SK-N-SH (cell line): ENCODE measurements around the gene VPS52. TPM values are rescaled to one million over a fixed set of nuclear protein-coding genes. Genes with fewer than 3 reads are reported as not detected.

Experiments used
- CTCF ChIA-PET: fragments of 300-600, 350-600 bp; formaldehyde crosslinking; extraction: SDS; loops from one replicate; lab custom pipeline; 2021; lab: Yijun Ruan, JAX
- POLR2A ChIA-PET: fragments of 350-600 bp; sonication (Branson Sonifier 250); formaldehyde crosslinking; extraction: SDS; loops from one replicate; lab custom pipeline; 2020; ENCODE audit warnings: antibody characterized with exemption, inconsistent platforms; lab: Yijun Ruan, JAX
- DNase-seq: peaks from one replicate; pipeline ENCODE4 v3.0.0; 2012
- H2AFZ ChIP-seq: fragments of 200-600 bp; sonication (generic); 2 replicates; pipeline ENCODE4 v1.8.1; 2016; ENCODE audit warnings: antibody characterized with exemption, mild to moderate bottlenecking, low read depth
- H3F3A ChIP-seq: fragments of 200-600 bp; sonication (generic); replicated peaks from 2 replicates; pipeline ENCODE3; 2016; ENCODE audit warnings: antibody characterized with exemption, mild to moderate bottlenecking; ENCODE audit not compliant: insufficient read depth
- H3K27ac ChIP-seq, 2 experiments: fragments of 200-500 bp in 1 of 2; fragments of 200-600 bp in 1 of 2; sonication (Bioruptor generic) in 1 of 2; sonication (generic), shearing (Covaris generic) in 1 of 2; 2 replicates each; pipeline versions ENCODE4 v1.5.1 to v1.6.1; 2014 to 2016; ENCODE audit warnings: low read depth in 2 of 2, inconsistent platforms in 1 of 2, low read length in 1 of 2, mild to moderate bottlenecking in 1 of 2, mixed read lengths in 1 of 2
- H3K27me3 ChIP-seq: fragments of 200-600 bp; sonication (generic), shearing (Covaris generic); 2 replicates; pipeline ENCODE4 v1.6.1; 2016; ENCODE audit warnings: mixed run types; ENCODE audit not compliant: insufficient read depth
- H3K36me3 ChIP-seq, 2 experiments: fragments of 200-500 bp in 1 of 2; fragments of 200-600 bp in 1 of 2; sonication (Bioruptor generic) in 1 of 2; sonication (generic) in 1 of 2; replicated peaks in 1 of 2; 2 replicates each; pipeline versions ENCODE3 to v1.5.1; 2014 to 2016; ENCODE audit warnings: low read length in 1 of 2, mild to moderate bottlenecking in 1 of 2; ENCODE audit not compliant: insufficient read depth in 2 of 2, control insufficient read depth in 1 of 2
- H3K4me1 ChIP-seq, 2 experiments: fragments of 200-500 bp in 1 of 2; fragments of 200-600 bp in 1 of 2; sonication (Bioruptor generic) in 1 of 2; sonication (generic), shearing (Covaris generic) in 1 of 2; 2 replicates each; pipeline versions ENCODE4 v1.5.1 to v1.6.1; 2014 to 2016; ENCODE audit warnings: low read depth in 1 of 2, low read length in 1 of 2, mixed run types in 1 of 2; ENCODE audit not compliant: insufficient read depth in 2 of 2, control insufficient read depth in 1 of 2
- H3K4me2 ChIP-seq: fragments of 200-600 bp; sonication (generic), shearing (Covaris generic); 2 replicates; pipeline ENCODE4 v1.6.1; 2017; ENCODE audit warnings: mixed run types
- H3K4me3 ChIP-seq, 2 experiments: fragments of 200-500 bp in 1 of 2; fragments of 200-600 bp in 1 of 2; sonication (Bioruptor generic) in 1 of 2; sonication (generic), shearing (Covaris generic) in 1 of 2; 2 replicates each; pipeline versions ENCODE4 v1.5.1 to v1.8.1; 2014 to 2016; ENCODE audit warnings: low read depth in 2 of 2, inconsistent platforms in 1 of 2, low read length in 1 of 2, mild to moderate bottlenecking in 1 of 2, mixed read lengths in 1 of 2, moderate library complexity in 1 of 2
- H3K79me2 ChIP-seq: fragments of 200-600 bp; sonication (generic); 2 replicates; pipeline ENCODE4 v1.8.1; 2017; ENCODE audit warnings: mild to moderate bottlenecking; ENCODE audit not compliant: insufficient read depth
- H3K9ac ChIP-seq: fragments of 200-600 bp; sonication (generic); 2 replicates; pipeline ENCODE4 v1.6.1; 2017; ENCODE audit warnings: mixed run types
- H3K9me2 ChIP-seq: fragments of 200-600 bp; sonication (generic); 2 replicates; pipeline ENCODE4 v1.6.1; 2017; ENCODE audit warnings: mixed run types
- H3K9me3 ChIP-seq: fragments of 200-600 bp; sonication (generic); 2 replicates; pipeline ENCODE4 v1.6.1; 2017; ENCODE audit warnings: mixed run types, mild to moderate bottlenecking, moderate library complexity
- H4K20me1 ChIP-seq: fragments of 200-600 bp; sonication (generic); 2 replicates; pipeline ENCODE4 v1.6.1; 2017; ENCODE audit warnings: mild to moderate bottlenecking, mixed run types; ENCODE audit not compliant: insufficient read depth
- CHD2 ChIP-seq: fragments of 150-350 bp; IDR thresholded peaks from 2 replicates; pipeline ENCODE4 v1.6.1; 2018; ENCODE audit warnings: low read length; ENCODE audit not compliant: partially characterized antibody
- ELF1 ChIP-seq: IDR thresholded peaks from 2 replicates; pipeline ENCODE4 v1.4.0; 2012
- EP300 ChIP-seq, 2 experiments: IDR thresholded peaks; 2 replicates each; pipeline versions ENCODE4 v1.4.0 to v1.6.1; 2012; ENCODE audit warnings: borderline replicate concordance in 1 of 2, low read depth in 1 of 2, low read length in 1 of 2
- FOXM1 ChIP-seq: IDR thresholded peaks from 2 replicates; pipeline ENCODE4 v1.4.0; 2012; ENCODE audit warnings: low read depth, mild to moderate bottlenecking
- GABPA ChIP-seq: IDR thresholded peaks from 2 replicates; pipeline ENCODE4 v1.4.0; 2012; ENCODE audit warnings: low read depth, mild to moderate bottlenecking
- JUND ChIP-seq: IDR thresholded peaks from 2 replicates; pipeline ENCODE4 v1.4.0; 2012
- MEF2A ChIP-seq: IDR thresholded peaks from 2 replicates; pipeline ENCODE4 v1.4.0; 2012; ENCODE audit warnings: low read depth, borderline replicate concordance
- MXI1 ChIP-seq: IDR thresholded peaks from 2 replicates; pipeline ENCODE4 v1.6.1; 2012; ENCODE audit warnings: mild to moderate bottlenecking, low read depth, low read length, improper control_type of control experiment
- NRF1 ChIP-seq: IDR thresholded peaks from 2 replicates; pipeline ENCODE4 v1.6.1; 2012; ENCODE audit warnings: low read depth, mild to moderate bottlenecking, low read length
- RCOR1 ChIP-seq: fragments of 150-350 bp; IDR thresholded peaks from 2 replicates; pipeline ENCODE4 v1.6.1; 2017; ENCODE audit warnings: antibody characterized with exemption, low read length
- RFX5 ChIP-seq: IDR thresholded peaks from 2 replicates; pipeline ENCODE4 v1.6.1; 2012; ENCODE audit warnings: mild to moderate bottlenecking, improper control_type of control experiment, low read length
- SIN3A ChIP-seq: IDR thresholded peaks from 2 replicates; pipeline ENCODE4 v1.6.1; 2012; ENCODE audit warnings: low read depth, mild to moderate bottlenecking, low read length, moderate library complexity, borderline replicate concordance
- TCF12 ChIP-seq: IDR thresholded peaks from 2 replicates; pipeline ENCODE4 v1.4.0; 2012
- TEAD4 ChIP-seq: IDR thresholded peaks from 2 replicates; pipeline ENCODE4 v1.4.0; 2012; ENCODE audit warnings: mild to moderate bottlenecking, borderline replicate concordance; ENCODE audit not compliant: insufficient read depth
- YY1 ChIP-seq: IDR thresholded peaks from 2 replicates; pipeline ENCODE4 v1.4.0; 2012; ENCODE audit warnings: low read depth, mild to moderate bottlenecking
- WGBS: methylation state at CpG from one replicate; pipeline ENCODE4 v1.1.6; 2017; ENCODE audit warnings: low lambda C conversion rate; 5-methylcytosine and 5-hydroxymethylcytosine counted together
- polyA plus RNA-seq, 3 experiments: library from polyadenylated mRNA; depleted of rRNA; stranded (reverse); fragments of >200 nt; gene quantifications; 2 replicates each; pipeline ENCODE4 v1.2.3, GENCODE V29; 2012
- TF ChIP-seq, protein P1 (sequence below): fragments of 150-350 bp; IDR thresholded peaks from 2 replicates; pipeline ENCODE4 v1.6.1; 2016; ENCODE audit warnings: mild to moderate bottlenecking, low read depth, low read length
- TF ChIP-seq, protein P2 (sequence below): fragments of 200-600 bp; sonication (generic); IDR thresholded peaks from 2 replicates; pipeline ENCODE4 v1.6.1; 2017; ENCODE audit warnings: antibody characterized with exemption, mild to moderate bottlenecking, moderate library complexity
- TF ChIP-seq, protein P3 (sequence below): IDR thresholded peaks from 2 replicates; pipeline ENCODE4 v1.6.1; 2012; ENCODE audit warnings: mild to moderate bottlenecking, low read depth, low read length, moderate library complexity

VPS52 gene
- polyA plus RNA-seq, 1 of the 3 experiments (the other 2 are of a cell fraction), result 74.0 TPM

DNA sequence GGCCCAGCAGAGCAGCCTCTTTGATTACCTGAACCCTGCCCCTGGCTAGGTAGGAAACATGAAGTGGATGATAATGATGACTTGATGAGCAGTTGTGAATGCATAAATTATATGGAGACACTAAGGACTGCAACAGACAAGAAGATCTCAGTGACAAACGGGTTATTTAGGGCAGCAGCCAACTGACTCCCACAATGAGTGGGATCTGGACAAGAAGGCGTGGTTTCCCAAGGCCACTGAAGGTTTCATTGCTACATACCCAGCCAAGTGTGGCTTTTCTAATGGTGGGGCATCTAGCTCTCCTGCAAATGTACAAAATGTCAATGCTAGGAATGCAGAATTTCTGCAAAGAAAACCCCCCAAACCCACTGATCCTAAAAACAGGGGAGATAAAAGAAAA lies 33.9 kb downstream of the VPS52 start:
- Histone ChIP-seq H3K79me2 (no peaks in the 10 kb centered on the region), H3K9me2 (no peaks in the 10 kb centered on the region), H3F3A (no peaks in the 10 kb centered on the region), H4K20me1 (no peaks in the 10 kb centered on the region), H3K36me3 (no peaks in the 10 kb centered on the region), H3K9me3 (no peaks in the 10 kb centered on the region), H2AFZ (no peak overlapping the region), H3K4me1 (no peaks in the 10 kb centered on the region; a peak in 1 of 4 replicates), H3K4me2 (no peak overlapping the region), H3K27me3 (peaks cover 72% of the 10 kb centered on the region), H3K9ac (no peak overlapping the region), H3K27ac (no peak overlapping the region), H3K4me3 (no peak overlapping the region)
- no peak for TF ChIP-seq RCOR1
- no peak for TF ChIP-seq JUND
- no peak for TF ChIP-seq ELF1
- TF ChIP-seq, protein P1, sequence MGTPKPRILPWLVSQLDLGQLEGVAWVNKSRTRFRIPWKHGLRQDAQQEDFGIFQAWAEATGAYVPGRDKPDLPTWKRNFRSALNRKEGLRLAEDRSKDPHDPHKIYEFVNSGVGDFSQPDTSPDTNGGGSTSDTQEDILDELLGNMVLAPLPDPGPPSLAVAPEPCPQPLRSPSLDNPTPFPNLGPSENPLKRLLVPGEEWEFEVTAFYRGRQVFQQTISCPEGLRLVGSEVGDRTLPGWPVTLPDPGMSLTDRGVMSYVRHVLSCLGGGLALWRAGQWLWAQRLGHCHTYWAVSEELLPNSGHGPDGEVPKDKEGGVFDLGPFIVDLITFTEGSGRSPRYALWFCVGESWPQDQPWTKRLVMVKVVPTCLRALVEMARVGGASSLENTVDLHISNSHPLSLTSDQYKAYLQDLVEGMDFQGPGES, result no peak
- no peak for TF ChIP-seq GABPA
- no peak for TF ChIP-seq YY1
- TF ChIP-seq, protein P2, sequence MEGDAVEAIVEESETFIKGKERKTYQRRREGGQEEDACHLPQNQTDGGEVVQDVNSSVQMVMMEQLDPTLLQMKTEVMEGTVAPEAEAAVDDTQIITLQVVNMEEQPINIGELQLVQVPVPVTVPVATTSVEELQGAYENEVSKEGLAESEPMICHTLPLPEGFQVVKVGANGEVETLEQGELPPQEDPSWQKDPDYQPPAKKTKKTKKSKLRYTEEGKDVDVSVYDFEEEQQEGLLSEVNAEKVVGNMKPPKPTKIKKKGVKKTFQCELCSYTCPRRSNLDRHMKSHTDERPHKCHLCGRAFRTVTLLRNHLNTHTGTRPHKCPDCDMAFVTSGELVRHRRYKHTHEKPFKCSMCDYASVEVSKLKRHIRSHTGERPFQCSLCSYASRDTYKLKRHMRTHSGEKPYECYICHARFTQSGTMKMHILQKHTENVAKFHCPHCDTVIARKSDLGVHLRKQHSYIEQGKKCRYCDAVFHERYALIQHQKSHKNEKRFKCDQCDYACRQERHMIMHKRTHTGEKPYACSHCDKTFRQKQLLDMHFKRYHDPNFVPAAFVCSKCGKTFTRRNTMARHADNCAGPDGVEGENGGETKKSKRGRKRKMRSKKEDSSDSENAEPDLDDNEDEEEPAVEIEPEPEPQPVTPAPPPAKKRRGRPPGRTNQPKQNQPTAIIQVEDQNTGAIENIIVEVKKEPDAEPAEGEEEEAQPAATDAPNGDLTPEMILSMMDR, result no peak
- TF ChIP-seq MEF2A, result no peak
- no peak for TF ChIP-seq EP300 (IDR thresholded peaks at IDR 0.05; ENCODE audit: borderline replicate concordance in 1 of 2, low read depth in 1 of 2, low read length in 1 of 2)
- TF ChIP-seq TCF12, result no peak
- TF ChIP-seq MXI1, result no peak
- no peak for TF ChIP-seq RFX5
- TF ChIP-seq SIN3A, result no peak
- no peak for TF ChIP-seq NRF1
- TF ChIP-seq FOXM1, result no peak
- no peak for TF ChIP-seq CHD2
- TF ChIP-seq, protein P3, sequence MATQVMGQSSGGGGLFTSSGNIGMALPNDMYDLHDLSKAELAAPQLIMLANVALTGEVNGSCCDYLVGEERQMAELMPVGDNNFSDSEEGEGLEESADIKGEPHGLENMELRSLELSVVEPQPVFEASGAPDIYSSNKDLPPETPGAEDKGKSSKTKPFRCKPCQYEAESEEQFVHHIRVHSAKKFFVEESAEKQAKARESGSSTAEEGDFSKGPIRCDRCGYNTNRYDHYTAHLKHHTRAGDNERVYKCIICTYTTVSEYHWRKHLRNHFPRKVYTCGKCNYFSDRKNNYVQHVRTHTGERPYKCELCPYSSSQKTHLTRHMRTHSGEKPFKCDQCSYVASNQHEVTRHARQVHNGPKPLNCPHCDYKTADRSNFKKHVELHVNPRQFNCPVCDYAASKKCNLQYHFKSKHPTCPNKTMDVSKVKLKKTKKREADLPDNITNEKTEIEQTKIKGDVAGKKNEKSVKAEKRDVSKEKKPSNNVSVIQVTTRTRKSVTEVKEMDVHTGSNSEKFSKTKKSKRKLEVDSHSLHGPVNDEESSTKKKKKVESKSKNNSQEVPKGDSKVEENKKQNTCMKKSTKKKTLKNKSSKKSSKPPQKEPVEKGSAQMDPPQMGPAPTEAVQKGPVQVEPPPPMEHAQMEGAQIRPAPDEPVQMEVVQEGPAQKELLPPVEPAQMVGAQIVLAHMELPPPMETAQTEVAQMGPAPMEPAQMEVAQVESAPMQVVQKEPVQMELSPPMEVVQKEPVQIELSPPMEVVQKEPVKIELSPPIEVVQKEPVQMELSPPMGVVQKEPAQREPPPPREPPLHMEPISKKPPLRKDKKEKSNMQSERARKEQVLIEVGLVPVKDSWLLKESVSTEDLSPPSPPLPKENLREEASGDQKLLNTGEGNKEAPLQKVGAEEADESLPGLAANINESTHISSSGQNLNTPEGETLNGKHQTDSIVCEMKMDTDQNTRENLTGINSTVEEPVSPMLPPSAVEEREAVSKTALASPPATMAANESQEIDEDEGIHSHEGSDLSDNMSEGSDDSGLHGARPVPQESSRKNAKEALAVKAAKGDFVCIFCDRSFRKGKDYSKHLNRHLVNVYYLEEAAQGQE, result no peak
- no peak for TF ChIP-seq TEAD4
- 4% methylated on average over 2 of the region's 2 CpGs for WGBS
- ChIA-PET CTCF (interaction anchor here (0.6 to 9.1 kb wide), 4 partner anchors 11 to 90 kb away, joined by 3 to 68 read pairs (median 6); no protein-coding TSS in a partner anchor), POLR2A (no interaction called here)
- DNase-seq, result no peak
